ENCODE data around the gene FXYD6.

FXYD6 gene

GRCh38 chr11:117909611-117910382, 33.3 kb upstream of the FXYD6 start:
- DNase-seq: no peak

DNA sequence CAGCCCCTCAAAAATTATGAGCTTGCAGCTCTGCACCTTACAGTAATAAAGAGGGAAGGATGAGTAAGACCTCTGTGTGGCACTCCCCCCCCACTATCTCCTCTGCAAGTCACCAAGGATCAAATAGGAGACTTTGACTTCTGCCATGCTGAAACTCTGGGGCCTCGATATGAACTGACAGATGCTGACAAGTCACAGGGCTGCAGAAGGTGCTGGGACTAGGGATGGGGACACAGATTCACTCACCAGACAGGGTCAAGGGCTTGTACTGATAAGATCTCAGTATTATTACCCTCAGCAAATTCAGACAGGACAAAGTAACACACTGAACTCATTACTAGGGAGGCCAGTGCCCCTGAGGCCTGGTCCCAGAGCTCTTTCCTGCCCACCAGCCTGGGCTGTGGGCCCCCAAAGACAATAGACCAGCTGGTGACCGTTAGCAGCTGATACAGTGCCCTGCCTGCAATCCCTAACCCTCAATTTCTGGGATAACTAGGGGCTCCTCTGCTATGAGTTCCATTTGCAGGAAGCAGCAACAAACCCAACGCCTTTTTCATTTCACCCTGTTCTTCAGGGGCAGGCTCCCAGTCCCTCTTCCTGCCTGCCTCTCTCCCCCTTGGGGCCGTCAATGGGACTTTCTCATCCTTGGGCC, 32.6 kb upstream of the FXYD6 start:
- DNase-seq: no peak

DNA sequence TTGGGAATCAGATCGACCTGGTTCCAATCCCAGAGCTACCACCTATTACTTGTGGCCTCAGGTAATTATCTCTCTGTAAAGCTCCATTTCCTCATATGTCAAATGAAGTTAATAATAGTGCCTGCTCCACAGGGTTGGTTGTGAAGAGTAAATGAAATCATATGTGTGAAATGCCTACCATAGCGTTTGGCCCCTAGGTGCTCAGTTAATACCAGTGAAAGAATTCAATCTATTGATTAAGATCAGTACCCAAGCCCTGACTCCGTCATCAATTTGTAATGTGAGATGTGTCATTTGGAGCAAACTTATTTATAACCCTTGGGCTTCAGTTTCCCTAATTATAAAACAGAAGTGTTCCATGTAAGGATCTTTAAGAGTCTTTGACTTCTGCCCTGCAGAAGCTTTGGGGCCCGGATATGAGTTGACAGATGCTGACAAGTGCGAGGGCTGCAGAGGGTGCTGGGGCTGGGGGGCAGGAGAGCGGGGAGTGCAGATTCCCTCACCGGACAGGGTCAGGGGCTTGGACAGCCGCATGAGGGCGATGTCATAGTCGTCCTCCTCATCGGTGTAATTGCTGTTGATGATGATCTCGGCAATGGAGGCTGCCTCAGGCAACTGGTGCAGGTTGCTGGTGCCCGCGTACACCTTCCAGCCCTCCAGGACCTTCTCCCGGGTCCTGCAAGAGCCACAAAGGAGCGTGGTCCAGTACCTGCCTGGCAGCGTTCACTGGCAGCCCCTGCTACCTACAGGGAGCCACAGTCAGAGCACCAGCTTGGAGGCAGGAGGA, 31.8 kb upstream of the FXYD6 start:
- DNase-seq: no peak

- peak; percentile 98 for DNase-seq
These were observed 31.0 kb upstream of the FXYD6 start for GRCh38 chr11:117907276-117908108.

GRCh38 chr11:117906710-117907109, 30.3 kb upstream of the FXYD6 start:
- no peak for DNase-seq

- DNase-seq: no peak
These were observed 29.7 kb upstream of the FXYD6 start for GRCh38 chr11:117906126-117906525.

GRCh38 chr11:117905524-117905923, 29.1 kb upstream of the FXYD6 start:
- no peak for DNase-seq

DNA sequence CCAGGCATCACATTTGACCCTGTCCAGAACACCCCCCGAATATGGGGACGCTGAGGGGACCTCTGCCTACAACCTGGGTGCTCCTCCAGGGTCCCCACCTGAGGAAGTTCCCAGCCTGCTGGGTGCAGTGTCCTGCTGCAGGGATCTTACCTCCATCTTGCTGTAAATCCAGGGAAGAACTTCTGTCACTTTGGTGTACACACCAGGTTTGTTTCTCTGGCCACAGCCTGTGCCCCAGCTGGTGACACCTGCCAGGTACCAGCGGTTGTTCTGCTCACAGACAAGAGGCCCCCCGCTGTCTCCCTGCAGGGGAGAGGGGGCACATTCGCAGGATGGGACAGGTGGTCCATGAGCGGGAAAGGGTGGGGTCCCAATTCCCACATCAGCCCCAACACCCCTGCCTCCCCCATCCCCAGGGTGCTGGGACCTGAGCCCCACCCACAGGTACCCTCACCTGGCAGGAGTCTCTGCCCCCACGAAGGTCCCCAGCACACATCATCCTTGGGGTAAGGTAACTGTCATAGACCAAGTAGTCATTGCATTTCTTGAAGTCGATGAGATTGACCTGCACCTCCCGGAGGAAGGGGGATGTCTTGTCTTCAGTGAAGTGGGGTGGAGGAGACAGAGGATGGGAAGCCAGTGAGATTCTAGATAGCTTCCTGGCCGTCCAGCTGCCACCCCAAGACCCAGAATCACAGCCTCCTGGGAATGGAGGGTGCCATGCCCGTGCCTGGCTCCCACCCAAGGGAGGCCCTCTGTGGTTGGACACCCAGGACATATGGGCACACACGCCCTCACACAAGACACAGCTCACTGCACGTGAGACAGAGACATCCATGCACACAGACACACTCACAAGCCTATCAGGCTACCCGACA, 27.3 kb upstream of the FXYD6 start:
- no peak for DNase-seq

DNA sequence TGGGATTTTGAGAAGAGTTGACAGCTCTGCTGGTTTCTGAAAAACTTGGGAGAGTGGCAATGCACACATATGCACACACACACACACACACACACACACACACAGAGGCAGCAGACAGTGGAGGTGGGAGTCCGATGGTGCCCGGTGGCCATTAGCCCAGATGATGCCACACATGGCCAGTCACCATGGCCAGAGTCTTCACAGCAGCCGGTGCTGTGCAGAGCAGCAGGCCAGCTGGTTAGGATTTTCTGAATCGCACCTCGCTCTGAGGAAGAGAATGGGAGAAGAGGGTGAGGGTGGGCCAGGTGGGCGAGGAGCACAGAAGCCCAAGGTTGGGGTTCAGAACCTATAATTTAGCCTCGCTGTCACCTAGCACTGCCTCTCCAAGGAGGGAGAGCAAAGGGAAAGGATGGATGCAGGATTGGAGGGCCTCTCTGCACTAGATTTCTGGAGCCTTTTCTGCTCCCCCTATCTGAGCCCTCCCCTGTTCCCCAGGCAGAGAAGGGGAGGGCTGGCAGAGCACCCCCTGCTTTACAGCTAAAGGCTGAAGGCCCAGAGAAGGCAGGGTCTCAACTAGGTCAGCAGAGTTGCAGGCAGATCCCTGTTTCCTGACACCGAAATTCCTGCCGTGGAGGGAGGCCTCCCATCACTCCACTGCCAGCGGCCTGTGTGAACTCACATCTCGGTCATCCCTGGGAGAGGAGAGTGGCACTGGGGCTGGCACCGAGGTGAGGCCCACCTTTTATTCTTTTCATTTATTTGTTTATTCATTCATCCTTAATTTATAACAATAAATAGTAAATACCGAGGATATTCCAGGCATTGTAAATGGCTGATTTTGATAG, 25.8 kb upstream of the FXYD6 start:
- no peak for DNase-seq

- DNase-seq: no peak
These were observed 25.1 kb upstream of the FXYD6 start for GRCh38 chr11:117901601-117902000.

- DNase-seq: no peak
These were observed 24.4 kb upstream of the FXYD6 start for GRCh38 chr11:117900720-117901440.

- no peak for DNase-seq
These were observed 23.7 kb upstream of the FXYD6 start for GRCh38 chr11:117900121-117900648.

DNA sequence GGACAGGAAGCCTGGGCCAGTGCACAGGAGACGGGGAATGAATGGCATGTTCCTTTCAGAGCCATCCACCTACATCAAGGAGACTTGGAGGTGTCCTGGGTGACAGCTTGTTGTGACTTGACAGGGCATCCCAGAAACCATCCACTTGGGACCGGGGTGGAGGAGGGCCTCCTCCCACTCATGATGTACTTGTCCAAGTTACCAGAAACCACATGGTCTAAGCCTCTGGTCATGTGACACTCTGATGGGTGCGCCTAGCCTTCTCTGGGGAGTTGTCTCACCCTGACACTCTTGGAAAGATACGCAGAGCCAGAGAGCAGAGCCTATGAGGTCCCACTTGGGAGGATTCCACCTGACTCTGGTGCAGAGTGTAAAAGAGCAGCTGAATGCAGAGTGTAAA, 21.6 kb upstream of the FXYD6 start:
- no peak for DNase-seq

DNA sequence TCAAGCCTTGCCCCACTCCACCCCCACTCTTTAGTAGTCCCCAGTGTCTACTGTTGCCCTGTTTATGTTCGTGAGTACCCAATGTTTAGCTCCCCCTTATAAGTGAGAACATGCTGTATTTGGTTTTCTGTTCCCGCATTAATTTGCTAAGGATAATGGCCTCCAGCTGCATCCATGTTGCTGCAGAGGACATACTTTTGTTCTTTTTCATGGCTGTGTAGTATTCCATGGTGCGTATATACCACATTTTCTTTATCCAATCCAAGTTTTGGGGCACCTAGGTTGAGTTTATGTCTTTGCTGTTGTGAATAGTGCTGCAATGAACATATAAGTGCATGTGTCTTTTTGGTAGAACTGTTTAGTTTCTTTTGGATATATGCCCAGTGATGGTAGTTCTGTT, 16.2 kb upstream of the FXYD6 start:
- DNase-seq: no peak

- DNase-seq: no peak
These were observed 14.9 kb upstream of the FXYD6 start for GRCh38 chr11:117891362-117891761.

DNA sequence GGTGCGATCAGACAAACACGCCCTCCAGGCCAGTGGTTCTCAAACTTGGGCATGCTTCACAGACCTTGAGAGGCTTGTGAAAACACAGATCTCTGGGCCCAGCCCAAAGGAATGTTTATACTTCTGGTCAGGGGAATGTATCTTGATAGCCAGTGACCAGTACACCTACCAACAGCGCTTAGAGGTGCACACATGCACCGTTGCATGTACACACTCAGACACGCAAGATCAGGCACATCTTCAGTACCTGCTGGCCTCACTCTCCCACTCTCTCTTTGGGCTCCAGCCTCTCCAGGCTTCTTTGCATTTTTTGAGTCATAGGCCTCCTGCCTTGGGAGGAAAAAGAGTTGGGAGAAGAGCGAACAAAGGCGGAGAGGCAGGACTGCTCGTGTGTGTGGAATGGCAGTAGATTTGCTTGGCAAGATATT, 11.7 kb upstream of the FXYD6 start:
- DNase-seq: no peak

- no peak for DNase-seq
These were observed 11.1 kb upstream of the FXYD6 start for GRCh38 chr11:117887431-117888138.

- DNase-seq: no peak
These were observed 9.3 kb upstream of the FXYD6 start for GRCh38 chr11:117885777-117886176.

GRCh38 chr11:117884994-117885393, 8.5 kb upstream of the FXYD6 start:
- no peak for DNase-seq
